GM12878 (cell line): Measurements from ENCODE around the gene OR6C68. TPM values are rescaled to one million over a fixed set of nuclear protein-coding genes. Genes with fewer than 3 reads are reported as not detected.

Experiments
- ATAC-seq: fragments of 200-7000 bp; cut with Tn5 transposase; 3 replicates; pipeline ENCODE4 v1.9.1; 2020; ENCODE audit warnings: mild to moderate bottlenecking, moderate library complexity
- BruUV-seq: library from RNA; stranded (reverse); fragments of 400-500 nt; replicated peaks from 2 replicates; lab custom pipeline; 2021; lab: Mats Ljungman, UMichigan
- CTCF ChIA-PET: fragments of 300-600 bp; sonication (Branson Sonifier 250); formaldehyde crosslinking; extraction: SDS; loops from one replicate; lab custom pipeline; 2021; ENCODE audit warnings: inconsistent platforms; lab: Yijun Ruan, JAX
- POLR2A ChIA-PET: fragments of 350-600 bp; formaldehyde crosslinking; extraction: SDS; loops from one replicate; lab custom pipeline; 2021; ENCODE audit warnings: inconsistent platforms; lab: Charles Lee
- RAD21 ChIA-PET: fragments of 300-600 bp; sonication (Branson Sonifier 250); formaldehyde crosslinking; loops from one replicate; lab custom pipeline; 2023; ENCODE audit warnings: antibody characterized with exemption; ENCODE audit not compliant: unreplicated experiment; lab: Charles Lee
- SMC1A ChIA-PET: fragments of 300-600 bp; sonication (Branson Sonifier 250); formaldehyde crosslinking; loops from one replicate; lab custom pipeline; 2023; ENCODE audit not compliant: unreplicated experiment, uncharacterized antibody; lab: Charles Lee
- DNase-seq: peaks from one replicate; pipeline ENCODE4 v3.0.0-alpha.2; 2011; ENCODE audit warnings: low read depth, low spot score
- FAIRE-seq: peaks from 3 replicates; lab custom pipeline; 2011; peaks lifted over from hg19 to GRCh38; lab: Jason Lieb, UNC
- H2AFZ ChIP-seq: 2 replicates; pipeline ENCODE4 v1.6.0; 2011; ENCODE audit warnings: low read depth, low read length, control low read depth; ENCODE audit not compliant: control insufficient read depth
- H3K27ac ChIP-seq: 2 replicates; pipeline ENCODE4 v1.5.1; 2011; ENCODE audit warnings: control low read depth; ENCODE audit not compliant: control insufficient read depth, insufficient read depth
- H3K27me3 ChIP-seq, 2 experiments: replicated peaks in 1 of 2; 2 replicates each; pipeline versions ENCODE4 v1.6.0 to v1.6.1; 2011; ENCODE audit warnings: low read length in 1 of 2; ENCODE audit not compliant: control insufficient read depth in 2 of 2, insufficient read depth in 2 of 2
- H3K36me3 ChIP-seq, 2 experiments: 2 replicates each; pipeline ENCODE4 v1.5.1; 2011; ENCODE audit warnings: low read length in 1 of 2; ENCODE audit not compliant: control insufficient read depth in 2 of 2, insufficient read depth in 2 of 2
- H3K4me1 ChIP-seq: 2 replicates; pipeline ENCODE4 v1.6.1; 2011; ENCODE audit warnings: mild to moderate bottlenecking, low read length, moderate library complexity, mixed read lengths; ENCODE audit not compliant: control insufficient read depth, insufficient read depth
- H3K4me2 ChIP-seq: 2 replicates; pipeline ENCODE4 v1.6.0; 2011; ENCODE audit warnings: control low read depth; ENCODE audit not compliant: control insufficient read depth, insufficient read depth
- H3K4me3 ChIP-seq: fragments of 200-600 bp; sonication (generic); 2 replicates; pipeline ENCODE4 v1.5.1; 2016
- H3K79me2 ChIP-seq: 2 replicates; pipeline ENCODE4 v1.6.0; 2011; ENCODE audit warnings: low read length; ENCODE audit not compliant: control insufficient read depth, insufficient read depth
- H3K9ac ChIP-seq: 2 replicates; pipeline ENCODE4 v1.8.0; 2011; ENCODE audit warnings: low read length, control low read depth, mixed read lengths; ENCODE audit not compliant: control insufficient read depth, insufficient read depth
- H3K9me3 ChIP-seq: replicated peaks from 3 replicates; pipeline ENCODE4 v1.5.1; 2011; ENCODE audit warnings: mild to moderate bottlenecking, low read length; ENCODE audit not compliant: control insufficient read depth, insufficient read depth
- H4K20me1 ChIP-seq: 2 replicates; pipeline ENCODE4 v1.6.0; 2011; ENCODE audit not compliant: control insufficient read depth, insufficient read depth
- CBFB ChIP-seq: IDR thresholded peaks from 2 replicates; pipeline ENCODE4 v1.6.1; 2016; ENCODE audit warnings: antibody characterized with exemption, low read depth
- CHD4 ChIP-seq: fragments of 200-600 bp; sonication (generic); IDR thresholded peaks from 2 replicates; pipeline ENCODE4 v1.6.1; 2016; ENCODE audit warnings: mild to moderate bottlenecking
- CREB1 ChIP-seq: IDR thresholded peaks from 2 replicates; pipeline ENCODE4 v1.6.1; 2012; ENCODE audit warnings: low read depth, mild to moderate bottlenecking, inconsistent platforms
- EGR1 ChIP-seq, 2 experiments: IDR thresholded peaks; 1 replicate in 1 of 2; 2 replicates in 1 of 2; pipeline ENCODE4 v1.6.1; 2011 to 2012; ENCODE audit warnings: low read depth in 2 of 2, low read length in 2 of 2, borderline replicate concordance in 1 of 2, mild to moderate bottlenecking in 1 of 2, moderate library complexity in 1 of 2
- ELK1 ChIP-seq: IDR thresholded peaks from 2 replicates; pipeline ENCODE4 v1.6.1; 2012; ENCODE audit warnings: low read depth, low read length, improper control_type of control experiment
- JUND ChIP-seq: IDR thresholded peaks from 2 replicates; pipeline ENCODE4 v1.6.1; 2012; ENCODE audit warnings: low read depth, mild to moderate bottlenecking, low read length, improper control_type of control experiment, moderate library complexity
- KAT2A ChIP-seq: conservative IDR thresholded peaks from 2 replicates; pipeline ENCODE4 v1.6.1; 2011; ENCODE audit warnings: low read depth, low read length; ENCODE audit not compliant: control insufficient read depth
- POLR2AphosphoS2 ChIP-seq: IDR thresholded peaks from 2 replicates; pipeline ENCODE4 v1.6.1; 2011; ENCODE audit warnings: low read depth, mild to moderate bottlenecking, low read length, improper control_type of control experiment, moderate library complexity
- POU2F2 ChIP-seq: IDR thresholded peaks from 3 replicates; pipeline ENCODE4 v1.6.1; 2011; ENCODE audit warnings: low read depth, mild to moderate bottlenecking, low read length, borderline replicate concordance
- RAD21 ChIP-seq: IDR thresholded peaks from 2 replicates; pipeline ENCODE4 v1.6.1; 2011; ENCODE audit warnings: mild to moderate bottlenecking, low read depth, low read length, moderate library complexity; ENCODE audit not compliant: insufficient read depth
- SIN3A ChIP-seq: IDR thresholded peaks from 2 replicates; pipeline ENCODE4 v1.6.1; 2012; ENCODE audit warnings: low read depth, low read length, improper control_type of control experiment
- SREBF2 ChIP-seq: IDR thresholded peaks from 2 replicates; pipeline ENCODE4 v1.6.1; 2012; ENCODE audit warnings: mild to moderate bottlenecking, low read length
- SUPT20H ChIP-seq: IDR thresholded peaks from 2 replicates; pipeline ENCODE4 v1.6.1; 2011; ENCODE audit warnings: low read depth, mild to moderate bottlenecking, low read length, moderate library complexity, borderline replicate concordance; ENCODE audit not compliant: control insufficient read depth
- TARDBP ChIP-seq: IDR thresholded peaks from 2 replicates; pipeline ENCODE4 v1.6.1; 2016; ENCODE audit warnings: borderline replicate concordance
- ZNF622 ChIP-seq: fragments of 450-650 bp; IDR thresholded peaks from 2 replicates; pipeline ENCODE4 v1.6.1; 2017; ENCODE audit warnings: mild to moderate bottlenecking, inconsistent platforms
- WGBS: methylation state at CpG from one replicate; pipeline ENCODE4 v1.1.6; 2016; ENCODE audit warnings: low lambda C conversion rate; ENCODE audit not compliant: insufficient replicate concordance, insufficient coverage; ENCODE audit errors: missing lambda C conversion rate; 5-methylcytosine and 5-hydroxymethylcytosine counted together
- in situ Hi-C: fragments of 300-500 bp; cut with MboI; formaldehyde crosslinking; loops from 9 replicates; pipeline ENCODE4 v1.14.3; 2018; ENCODE audit warnings: mixed read lengths
- intact Hi-C: fragments of 100-400 bp; cut with micrococcal nuclease; formaldehyde crosslinking; loops from one replicate; pipeline ENCODE4 v1.14.2; 2022; ENCODE audit not compliant: unreplicated experiment
- polyA plus RNA-seq, 11 experiments: library from polyadenylated mRNA; depleted of rRNA in 4 of 11; unstranded in 6 of 11; stranded (reverse) in 5 of 11; fragments of >200 nt; fragmentation: Nextera tagmentation in 4 of 11; fragmentation: Illumina TruSeq in 1 of 11; extraction: Ambion mirVana in 4 of 11; extraction: Trizol in 1 of 11; gene quantifications; 1 replicate in 1 of 11; 2 replicates in 10 of 11; pipeline versions ENCODE4 v1.2.1 to v1.2.3, GENCODE V29; 2011 to 2016; ENCODE audit warnings: inconsistent platforms in 2 of 11, missing spikeins in 2 of 11, low read depth in 1 of 11
- total RNA-seq, 4 experiments: library from RNA; depleted of rRNA in 3 of 4; stranded (reverse); fragments of >200 nt in 3 of 4; fragmentation: Illumina TruSeq in 1 of 4; extraction: Trizol in 1 of 4; gene quantifications; 2 replicates each; pipeline versions ENCODE4 v1.2.1 to v1.2.3, GENCODE V29; 2013 to 2021
- TF ChIP-seq, protein P1 (sequence below): fragments of 450-650 bp; IDR thresholded peaks from 2 replicates; pipeline ENCODE4 v1.6.1; 2017; ENCODE audit warnings: antibody characterized with exemption, mild to moderate bottlenecking, moderate library complexity

OR6C68 gene
- total and polyA plus RNA-seq, 10 of the 15 experiments (the other 5 are each of a cell fraction or from before 2014, with no cell fraction given), result 0.10 TPM; not detected in 9

GRCh38 chr12:55495490-55495889 is 3.3 kb downstream of the OR6C68 start:
- TF ChIP-seq ELK1, result no peak
- TF ChIP-seq POLR2AphosphoS2, result no peak
- TF ChIP-seq SUPT20H, result no peak
- TF ChIP-seq SIN3A, result no peak
- no peak for TF ChIP-seq TARDBP
- ChIA-PET CTCF (no interaction called here), SMC1A (no interaction called here), RAD21 (no interaction called here), POLR2A (no interaction called here)
- BruUV-seq, result no TSS peak
- H4K20me1 ChIP-seq, result no peaks in the 10 kb centered on the region
- no peak overlapping the region for H3K4me2 ChIP-seq
- 44% methylated on average over 5 of the region's 5 CpGs for WGBS
- no peaks in the 10 kb centered on the region for H3K27me3 ChIP-seq
- no peak overlapping the region for H3K4me3 ChIP-seq
- FAIRE-seq, result no peak
- no peaks in the 10 kb centered on the region for H3K9me3 ChIP-seq
- no peak for ATAC-seq
- H2AFZ ChIP-seq, result no peak overlapping the region
- H3K9ac ChIP-seq, result no peak overlapping the region
- no peaks in the 10 kb centered on the region for H3K36me3 ChIP-seq
- H3K4me1 ChIP-seq, result no peaks in the 10 kb centered on the region
- intact Hi-C loops (no loop called here), in situ Hi-C loops (no loop called here)
- H3K27ac ChIP-seq, result no peak overlapping the region
- no peak for DNase-seq
- no peaks in the 10 kb centered on the region for H3K79me2 ChIP-seq

- H2AFZ ChIP-seq, result no peak overlapping the region
- ATAC-seq (no peak), DNase-seq (no peak), FAIRE-seq (no peak)
- ChIA-PET SMC1A (no interaction called here), POLR2A (no interaction called here), RAD21 (no interaction called here), CTCF (no interaction called here)
- H4K20me1 ChIP-seq, result no peaks in the 10 kb centered on the region
- H3K9me3 ChIP-seq, result no peaks in the 10 kb centered on the region
- no peak overlapping the region for H3K4me3 ChIP-seq
- H3K27me3 ChIP-seq, result no peaks in the 10 kb centered on the region
- H3K4me2 ChIP-seq, result no peak overlapping the region
- no peaks in the 10 kb centered on the region for H3K4me1 ChIP-seq
- BruUV-seq, result no TSS peak
- H3K27ac ChIP-seq, result no peak overlapping the region
- intact Hi-C loops (no loop called here), in situ Hi-C loops (no loop called here)
- no peak overlapping the region for H3K9ac ChIP-seq
- H3K36me3 ChIP-seq, result no peaks in the 10 kb centered on the region
- no peaks in the 10 kb centered on the region for H3K79me2 ChIP-seq
- WGBS, result 31% methylated on average over 4 of the region's 4 CpGs
- TF ChIP-seq JUND (no peak), POU2F2 (no peak), RAD21 (no peak), CBFB (no peak), CHD4 (no peak), KAT2A (no peak), ZNF622 (no peak), CREB1 (no peak), SUPT20H (no peak), EGR1 (IDR thresholded peaks at IDR 0.05; ENCODE audit: borderline replicate concordance in 1 of 2, low read depth in 2 of 2, low read length in 2 of 2) (no peak), SREBF2 (no peak)
- TF ChIP-seq, protein P1, sequence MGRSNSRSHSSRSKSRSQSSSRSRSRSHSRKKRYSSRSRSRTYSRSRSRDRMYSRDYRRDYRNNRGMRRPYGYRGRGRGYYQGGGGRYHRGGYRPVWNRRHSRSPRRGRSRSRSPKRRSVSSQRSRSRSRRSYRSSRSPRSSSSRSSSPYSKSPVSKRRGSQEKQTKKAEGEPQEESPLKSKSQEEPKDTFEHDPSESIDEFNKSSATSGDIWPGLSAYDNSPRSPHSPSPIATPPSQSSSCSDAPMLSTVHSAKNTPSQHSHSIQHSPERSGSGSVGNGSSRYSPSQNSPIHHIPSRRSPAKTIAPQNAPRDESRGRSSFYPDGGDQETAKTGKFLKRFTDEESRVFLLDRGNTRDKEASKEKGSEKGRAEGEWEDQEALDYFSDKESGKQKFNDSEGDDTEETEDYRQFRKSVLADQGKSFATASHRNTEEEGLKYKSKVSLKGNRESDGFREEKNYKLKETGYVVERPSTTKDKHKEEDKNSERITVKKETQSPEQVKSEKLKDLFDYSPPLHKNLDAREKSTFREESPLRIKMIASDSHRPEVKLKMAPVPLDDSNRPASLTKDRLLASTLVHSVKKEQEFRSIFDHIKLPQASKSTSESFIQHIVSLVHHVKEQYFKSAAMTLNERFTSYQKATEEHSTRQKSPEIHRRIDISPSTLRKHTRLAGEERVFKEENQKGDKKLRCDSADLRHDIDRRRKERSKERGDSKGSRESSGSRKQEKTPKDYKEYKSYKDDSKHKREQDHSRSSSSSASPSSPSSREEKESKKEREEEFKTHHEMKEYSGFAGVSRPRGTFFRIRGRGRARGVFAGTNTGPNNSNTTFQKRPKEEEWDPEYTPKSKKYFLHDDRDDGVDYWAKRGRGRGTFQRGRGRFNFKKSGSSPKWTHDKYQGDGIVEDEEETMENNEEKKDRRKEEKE, result no peak
These were observed 7.1 kb downstream of the OR6C68 start for GRCh38 chr12:55499231-55499630.
